Uterus (tissue), 4 donors: Measurements from ENCODE around the gene SND1. TPM values are rescaled to one million over a fixed set of nuclear protein-coding genes. Genes with fewer than 3 reads are reported as not detected.

Source experiments
- DNase-seq, 2 donors: peaks; one replicate each; pipeline ENCODE4 v3.0.0-alpha.2; 2019 to 2020
- H3K27ac ChIP-seq, 2 donors: fragments of 200-600 bp; sonication (generic); 1 replicate in 1 of 2; 2 replicates in 1 of 2; pipeline ENCODE4 v1.5.1; 2016 to 2018
- H3K27me3 ChIP-seq, 2 donors: fragments of 200-600 bp; sonication (generic); one replicate each; pipeline ENCODE4 v1.5.1; 2018 to 2019; ENCODE audit warnings: control low read depth in 1 of 2
- H3K36me3 ChIP-seq, 2 donors: fragments of 200-600 bp; sonication (generic); one replicate each; pipeline ENCODE4 v1.5.1; 2019; ENCODE audit warnings: control low read depth in 1 of 2
- H3K4me1 ChIP-seq, 2 donors: fragments of 200-600 bp; sonication (generic); one replicate each; pipeline ENCODE4 v1.5.1; 2018 to 2019; ENCODE audit warnings: control low read depth in 1 of 2
- H3K4me3 ChIP-seq, 2 donors: fragments of 200-600 bp; sonication (generic); 1 replicate in 1 of 2; 2 replicates in 1 of 2; pipeline ENCODE4 v1.5.1; 2018 to 2019; ENCODE audit warnings: mild to moderate bottlenecking in 1 of 2
- H3K9me3 ChIP-seq, 2 donors: fragments of 200-600 bp; sonication (generic); one replicate each; pipeline ENCODE4 v1.5.1; 2019; ENCODE audit warnings: control low read depth in 1 of 2
- CTCF ChIP-seq, 4 experiments: fragments of 200-600 bp in 2 of 4; fragments of 450-650 bp in 2 of 4; sonication (generic) in 2 of 4; IDR thresholded peaks; one replicate each; pipeline ENCODE4 v1.5.1; 2016 to 2019; ENCODE audit warnings: antibody characterized with exemption in 4 of 4, mild to moderate bottlenecking in 2 of 4, moderate library complexity in 1 of 4
- POLR2A ChIP-seq, 2 donors: fragments of 450-650 bp; IDR thresholded peaks; one replicate each; pipeline ENCODE4 v1.6.1; 2016; ENCODE audit warnings: antibody characterized with exemption in 2 of 2, mild to moderate bottlenecking in 1 of 2, moderate library complexity in 1 of 2
- intact Hi-C: fragments of 100-400 bp; cut with DNase I; formaldehyde crosslinking; loops from one replicate; pipeline ENCODE4 v1.15.1; 2023; ENCODE audit warnings: low total_unique reads
- total RNA-seq, 4 donors: library from RNA; depleted of rRNA in 3 of 4; stranded (reverse); fragments of >200 nt in 3 of 4; gene quantifications; one replicate each; pipeline versions ENCODE4 v1.1.0 to v1.2.4, GENCODE V29; 2014 to 2023
- donor health status: DM: yes; HTN: yes; CAD: no.

The SND1 gene
- total RNA-seq, 4 donors from 2014 or later, result 54.8 to 192 (median 117) TPM

DNA sequence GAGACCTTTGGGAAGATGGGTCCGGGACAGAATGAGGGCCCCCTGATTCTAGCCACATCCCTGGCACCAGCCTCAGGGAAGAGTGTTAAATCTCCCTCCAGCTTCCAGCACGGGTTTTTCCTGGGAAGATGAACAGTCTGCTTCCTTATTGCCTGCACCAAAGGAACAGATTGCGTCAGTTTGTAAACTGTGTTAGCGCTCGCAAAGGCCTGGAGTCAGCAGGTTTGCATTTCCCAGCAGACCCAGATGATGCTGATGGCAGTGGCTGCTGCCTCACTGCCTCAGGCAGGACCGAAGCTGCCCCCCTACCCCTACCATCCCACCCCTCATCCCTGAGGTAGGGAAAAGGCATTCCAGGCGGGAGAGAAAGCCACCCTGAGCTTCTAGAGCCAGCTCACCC is 413.9 kb downstream of the SND1 start:
- Histone ChIP-seq H3K9me3 (no peaks in the 10 kb centered on the region), H3K4me1 (no peaks in the 10 kb centered on the region), H3K27me3 (no peaks in the 10 kb centered on the region), H3K4me3 (no peak overlapping the region), H3K36me3 (no peaks in the 10 kb centered on the region), H3K27ac (no peak overlapping the region)
- TF ChIP-seq POLR2A (IDR thresholded peaks at IDR 0.05) (no peak), CTCF (IDR thresholded peaks at IDR 0.05) (no peak)
- no peak for DNase-seq
- intact Hi-C loops, result no loop called here

DNA sequence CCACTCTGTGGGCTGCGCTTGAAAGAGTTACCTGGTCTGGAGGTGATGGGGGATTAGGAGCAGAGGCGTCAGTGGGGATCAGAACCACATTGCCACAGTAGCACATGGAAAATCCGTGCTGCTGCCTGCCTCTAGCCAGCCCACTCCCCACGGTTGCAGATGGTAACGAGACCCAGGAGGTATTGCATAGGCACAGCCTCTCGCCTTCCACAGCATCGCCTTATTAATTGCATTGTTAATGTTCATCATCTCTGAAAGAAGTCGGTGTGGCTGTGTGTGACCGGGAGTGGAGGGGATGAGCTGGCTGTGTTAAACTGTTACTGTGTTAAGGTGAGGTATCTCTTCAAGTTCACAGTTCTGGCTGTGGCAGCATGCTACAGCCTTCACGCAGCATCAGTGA is 414.4 kb downstream of the SND1 start:
- intact Hi-C loops, result no loop called here
- TF ChIP-seq POLR2A (IDR thresholded peaks at IDR 0.05), result no peak
- TF ChIP-seq CTCF (IDR thresholded peaks at IDR 0.05), result no peak
- H3K4me3 ChIP-seq, result no peak overlapping the region
- H3K4me1 ChIP-seq, result no peaks in the 10 kb centered on the region
- no peaks in the 10 kb centered on the region for H3K9me3 ChIP-seq
- H3K27me3 ChIP-seq, result no peaks in the 10 kb centered on the region
- H3K27ac ChIP-seq, result no peak overlapping the region
- no peak for DNase-seq
- no peaks in the 10 kb centered on the region for H3K36me3 ChIP-seq

DNA sequence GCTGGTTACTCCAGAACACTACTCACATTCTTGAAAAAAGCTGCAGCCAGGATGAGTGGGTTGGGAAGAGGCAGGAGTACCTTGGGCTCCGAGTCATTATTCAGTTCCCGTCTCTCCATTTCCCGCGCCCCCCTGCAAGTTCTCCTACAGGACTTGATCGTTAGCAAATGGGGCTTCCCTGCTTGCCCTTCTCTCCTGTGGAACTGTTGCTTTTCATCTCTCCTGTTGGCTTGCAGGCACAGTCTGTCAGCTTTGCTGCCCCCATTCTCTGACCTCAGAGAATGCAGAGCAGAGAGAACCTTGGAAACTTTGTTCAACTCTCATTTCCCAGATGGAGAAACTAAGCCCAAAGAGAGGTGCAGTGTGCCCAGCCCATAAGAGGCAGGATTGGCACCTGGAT is 414.9 kb downstream of the SND1 start:
- intact Hi-C loops, result no loop called here
- no peak for TF ChIP-seq CTCF (IDR thresholded peaks at IDR 0.05)
- no peak for TF ChIP-seq POLR2A (IDR thresholded peaks at IDR 0.05)

DNA sequence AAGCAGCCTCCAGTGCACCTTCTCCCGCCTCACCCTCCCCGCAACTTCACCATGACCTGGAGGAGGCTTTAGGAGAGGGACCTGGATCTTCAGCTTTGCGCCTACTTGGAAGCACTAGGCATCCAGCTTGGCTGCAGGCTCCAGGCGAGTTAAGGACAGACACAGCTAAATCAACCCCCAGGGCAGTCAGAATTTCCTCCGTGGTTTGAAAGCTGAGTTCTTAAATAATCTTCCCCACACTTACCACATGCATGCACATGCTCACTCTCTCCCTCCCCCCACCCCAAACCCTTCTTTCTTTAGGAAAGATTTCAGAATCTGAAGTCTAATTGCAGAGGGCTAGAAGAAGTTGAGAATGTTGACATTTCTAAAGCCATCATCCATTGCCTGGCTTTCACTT is 416.0 kb downstream of the SND1 start:
- H3K36me3 ChIP-seq, result no peaks in the 10 kb centered on the region
- no peak overlapping the region for H3K27ac ChIP-seq
- intact Hi-C loops, result no loop called here
- no peak for DNase-seq
- no peak for TF ChIP-seq POLR2A (IDR thresholded peaks at IDR 0.05)
- no peak for TF ChIP-seq CTCF (IDR thresholded peaks at IDR 0.05)
- no peak overlapping the region for H3K4me3 ChIP-seq
- no peaks in the 10 kb centered on the region for H3K4me1 ChIP-seq
- H3K27me3 ChIP-seq, result no peaks in the 10 kb centered on the region
- no peaks in the 10 kb centered on the region for H3K9me3 ChIP-seq

More for the DNA sequence above, 414.9 kb downstream of the SND1 start:
- no peak for DNase-seq
- H3K4me1 ChIP-seq, result no peaks in the 10 kb centered on the region
- no peaks in the 10 kb centered on the region for H3K27me3 ChIP-seq
- no peak overlapping the region for H3K4me3 ChIP-seq
- no peaks in the 10 kb centered on the region for H3K9me3 ChIP-seq
- H3K27ac ChIP-seq, result no peak overlapping the region
- H3K36me3 ChIP-seq, result no peaks in the 10 kb centered on the region

GRCh38 chr7:128068785-128069184 is 416.8 kb downstream of the SND1 start:
- no peaks in the 10 kb centered on the region for H3K4me1 ChIP-seq
- intact Hi-C loops, result no loop called here
- TF ChIP-seq POLR2A (IDR thresholded peaks at IDR 0.05), result no peak
- no peak for TF ChIP-seq CTCF (IDR thresholded peaks at IDR 0.05)

More at GRCh38 chr7:128068785-128069184, 416.8 kb downstream of the SND1 start:
- Histone ChIP-seq H3K27ac (no peak overlapping the region), H3K9me3 (no peaks in the 10 kb centered on the region), H3K36me3 (no peaks in the 10 kb centered on the region), H3K4me3 (no peak overlapping the region), H3K27me3 (no peaks in the 10 kb centered on the region)
- no peak for DNase-seq
